ENCODE measurements around the gene VAV2.
"Not testable (repeated sequence)": the region's sequence is repeated elsewhere in the genome, so short reads cannot be mapped to it uniquely, and the experiment has no call there.

VAV2 gene

DNA sequence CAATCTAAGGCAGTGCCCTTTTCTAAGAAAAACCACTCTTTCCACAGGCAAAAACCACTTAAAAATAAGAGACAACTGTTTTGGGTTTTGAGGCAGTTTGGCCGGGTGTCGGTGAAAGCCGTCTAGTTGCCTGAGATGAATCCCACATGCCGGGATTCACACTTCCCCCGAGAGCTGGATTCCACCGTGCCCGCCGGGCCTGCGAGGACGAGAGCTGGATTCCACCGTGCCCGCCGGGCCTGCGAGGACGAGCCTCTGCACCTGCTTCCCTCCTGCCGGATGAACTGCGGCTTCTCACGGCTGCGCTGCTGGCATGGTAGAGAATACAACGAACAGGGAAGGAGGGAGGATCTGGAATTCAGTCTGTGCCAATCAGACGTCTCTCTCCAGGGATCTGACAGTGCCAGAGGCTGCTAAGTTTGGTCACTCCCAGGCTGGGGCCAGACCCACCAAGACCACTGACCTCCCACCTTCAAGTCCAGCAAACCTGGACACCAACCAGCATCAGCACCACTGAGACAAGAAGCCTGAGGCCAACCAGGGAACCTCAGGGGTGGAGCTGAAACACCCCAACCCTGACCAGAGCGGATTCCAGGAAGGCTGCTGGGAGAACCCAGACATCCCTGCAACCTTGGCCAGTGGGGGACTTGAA lies 23.0 kb downstream of the VAV2 start:
- DNase-seq: no peak

DNA sequence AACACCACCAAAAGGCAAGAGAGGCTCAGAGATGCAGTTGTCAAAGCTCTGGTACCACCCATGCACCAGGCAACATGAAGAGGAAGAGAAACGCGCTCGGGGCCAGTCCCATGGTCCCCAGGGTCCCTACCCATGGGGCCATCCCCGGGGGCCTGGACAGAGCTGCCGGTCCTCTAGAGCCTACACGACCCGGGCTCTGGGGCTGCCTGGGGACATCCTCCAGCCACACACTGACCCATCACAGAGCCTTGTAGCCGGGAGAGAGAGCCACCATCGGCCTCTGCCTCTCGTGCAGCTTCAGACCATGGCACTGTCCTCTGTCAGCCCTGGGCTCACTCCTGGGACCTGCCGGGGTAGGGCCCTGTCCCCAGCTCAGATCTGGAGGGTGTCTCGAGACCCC lies 23.7 kb downstream of the VAV2 start:
- no peak for DNase-seq

DNA sequence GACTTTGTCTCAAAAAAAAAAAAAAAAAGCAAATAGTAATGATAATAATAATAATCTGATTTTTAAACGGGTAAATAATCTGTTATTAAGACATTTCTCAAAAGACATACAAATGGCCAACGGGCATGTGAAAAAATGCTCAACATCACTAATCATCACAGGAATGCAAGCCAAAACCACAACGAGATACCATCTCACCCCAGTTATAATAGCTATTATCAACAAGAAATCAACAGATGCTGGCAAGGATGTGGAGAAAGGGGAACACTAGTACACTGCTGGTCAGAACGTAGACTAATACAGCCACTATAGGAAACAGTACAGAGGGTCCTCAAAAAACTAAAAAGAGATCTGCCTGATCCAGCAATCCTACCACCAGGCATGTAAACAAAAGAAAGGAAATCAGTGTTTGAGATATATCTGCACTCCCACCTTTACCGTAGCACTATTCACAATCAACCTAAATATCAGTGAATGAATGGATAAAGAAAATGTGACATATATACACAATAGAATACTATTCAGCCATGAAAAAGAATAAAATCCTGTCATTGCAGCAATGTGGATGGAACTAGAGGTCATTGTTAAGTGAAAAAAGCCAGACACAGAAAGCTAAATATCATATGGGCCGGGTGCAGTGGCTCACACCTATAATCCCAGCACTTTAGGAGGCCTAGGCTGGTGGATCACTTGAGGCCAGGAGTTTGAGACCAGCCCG lies 24.9 kb downstream of the VAV2 start:
- no peak for DNase-seq

DNA sequence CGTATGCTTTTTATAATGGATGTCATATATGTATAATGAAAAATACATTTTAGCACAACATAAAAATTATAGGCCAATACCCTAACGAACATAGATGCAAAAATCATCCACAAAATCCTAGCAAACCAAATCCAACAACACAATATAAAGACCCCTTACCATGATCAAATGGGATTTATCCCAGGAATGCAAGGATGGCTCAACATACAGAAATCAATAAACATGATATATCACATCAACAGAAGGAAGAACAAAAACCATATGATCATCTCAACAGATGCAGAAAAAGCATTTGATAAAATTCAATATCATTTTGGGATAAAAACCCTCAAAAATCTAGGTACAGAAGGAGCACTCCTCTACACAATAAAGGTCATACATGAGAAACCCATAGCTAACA lies 27.7 kb downstream of the VAV2 start:
- no peak for DNase-seq

DNA sequence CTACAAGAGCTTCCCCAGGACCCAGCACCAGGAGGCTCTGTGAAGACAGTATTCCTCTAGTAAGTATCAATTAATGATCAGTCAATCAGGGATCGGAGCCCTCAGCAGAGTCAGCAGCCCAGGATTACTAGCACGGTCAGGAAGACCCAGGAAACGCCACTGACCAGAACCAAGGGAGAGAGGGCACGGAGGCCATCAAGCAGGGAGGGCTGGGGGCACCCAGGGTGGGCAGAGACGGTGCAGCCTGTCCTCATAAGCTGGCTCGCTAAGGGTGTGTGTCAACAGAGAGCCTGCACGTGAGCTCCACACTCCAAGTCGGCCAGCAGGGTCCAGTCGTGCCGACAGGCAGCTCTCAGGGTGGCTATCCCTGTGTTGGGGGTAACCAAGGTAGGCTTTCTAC lies 29.0 kb downstream of the VAV2 start:
- no peak for DNase-seq

DNA sequence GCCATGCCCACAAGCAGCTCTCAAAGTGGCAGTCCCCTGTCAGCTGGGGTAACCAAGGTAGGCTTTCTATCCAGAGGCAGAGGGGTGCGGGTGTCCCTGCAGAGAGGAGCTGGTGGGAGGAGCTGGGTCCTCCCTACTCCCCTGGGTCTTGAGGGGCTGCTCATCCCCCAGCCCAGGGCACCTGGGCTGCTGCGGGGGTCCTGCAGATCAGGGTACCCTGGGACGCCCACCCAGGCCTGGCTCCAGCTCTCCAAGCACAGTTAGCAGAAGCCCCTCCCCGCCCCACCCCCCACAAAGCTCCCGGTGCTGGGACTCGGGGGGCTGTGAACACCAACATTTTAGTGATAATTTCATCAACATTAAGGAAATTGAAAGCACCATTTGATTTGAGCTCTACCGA lies 29.8 kb downstream of the VAV2 start:
- DNase-seq: no peak

DNA sequence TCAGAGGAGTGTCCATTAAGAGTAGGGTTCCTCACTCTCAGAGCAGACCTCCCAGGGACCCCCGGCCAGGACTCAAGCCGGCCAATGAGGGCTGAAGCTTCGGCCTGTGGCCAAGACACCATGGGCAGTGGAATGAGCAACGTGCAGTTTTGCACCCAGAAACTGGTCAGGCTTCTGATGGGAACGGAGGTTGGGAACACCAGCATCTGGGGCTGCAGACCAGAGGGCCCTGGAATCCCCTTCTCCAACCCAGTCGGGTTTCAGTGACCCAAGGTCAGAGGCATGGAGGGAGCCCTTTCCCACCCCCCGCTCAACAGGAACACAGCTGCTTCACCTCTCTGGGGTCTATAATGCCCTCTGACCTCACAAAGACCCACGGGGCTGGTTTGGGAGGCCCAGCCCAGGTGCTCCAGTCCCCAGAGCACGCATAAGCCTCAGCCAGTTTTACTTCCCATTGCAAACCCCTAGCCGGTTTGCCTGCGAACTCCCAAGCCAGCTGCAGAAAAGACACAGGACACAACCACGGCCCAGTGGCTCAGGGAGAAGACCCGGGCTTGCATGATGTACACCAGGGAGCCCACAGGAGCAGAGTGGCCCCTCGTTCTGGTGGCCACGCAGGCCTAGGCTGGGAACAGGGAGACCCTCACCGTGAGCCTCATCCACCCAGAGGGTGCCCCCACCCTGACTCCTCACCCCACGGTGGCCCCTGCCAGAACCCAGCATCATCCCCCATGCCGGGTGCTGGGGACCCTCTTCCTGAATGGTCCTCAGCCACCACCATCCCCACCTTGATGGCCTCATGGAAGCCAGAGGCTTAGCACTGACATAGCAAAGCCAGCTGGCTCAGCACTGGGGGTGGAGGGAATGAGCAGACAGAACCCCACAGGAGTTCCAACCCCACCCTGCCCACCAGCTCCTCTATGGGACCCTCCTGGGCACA lies 30.6 kb downstream of the VAV2 start:
- no peak for DNase-seq

DNA sequence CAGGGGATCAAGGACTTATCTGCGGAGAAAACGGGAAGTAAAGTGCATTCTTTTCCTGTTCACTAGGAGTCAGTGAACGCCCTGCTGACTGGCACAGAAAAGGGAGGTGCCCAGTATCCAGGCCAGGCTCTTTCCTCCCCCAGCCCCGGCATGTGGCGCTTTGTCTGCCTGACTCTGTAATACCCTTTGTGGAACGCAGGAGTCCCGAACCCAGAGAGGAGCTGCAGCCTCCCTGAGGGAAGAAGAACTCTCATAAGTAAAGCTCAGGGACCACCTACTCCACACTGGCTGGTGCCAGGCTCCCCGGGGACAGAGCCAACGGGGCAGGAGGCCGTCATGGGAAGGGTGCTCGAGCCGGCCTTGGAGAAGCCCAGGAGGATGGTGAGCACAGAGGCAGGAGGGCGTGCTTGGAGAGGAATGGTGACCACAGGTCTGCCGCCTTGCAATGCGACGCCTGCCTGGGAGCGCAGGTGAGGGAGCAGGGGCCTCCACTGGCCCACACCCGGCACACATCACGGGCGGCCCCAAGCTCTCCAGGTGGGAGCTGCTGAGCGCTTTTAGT lies 31.5 kb downstream of the VAV2 start:
- DNase-seq: no peak

DNA sequence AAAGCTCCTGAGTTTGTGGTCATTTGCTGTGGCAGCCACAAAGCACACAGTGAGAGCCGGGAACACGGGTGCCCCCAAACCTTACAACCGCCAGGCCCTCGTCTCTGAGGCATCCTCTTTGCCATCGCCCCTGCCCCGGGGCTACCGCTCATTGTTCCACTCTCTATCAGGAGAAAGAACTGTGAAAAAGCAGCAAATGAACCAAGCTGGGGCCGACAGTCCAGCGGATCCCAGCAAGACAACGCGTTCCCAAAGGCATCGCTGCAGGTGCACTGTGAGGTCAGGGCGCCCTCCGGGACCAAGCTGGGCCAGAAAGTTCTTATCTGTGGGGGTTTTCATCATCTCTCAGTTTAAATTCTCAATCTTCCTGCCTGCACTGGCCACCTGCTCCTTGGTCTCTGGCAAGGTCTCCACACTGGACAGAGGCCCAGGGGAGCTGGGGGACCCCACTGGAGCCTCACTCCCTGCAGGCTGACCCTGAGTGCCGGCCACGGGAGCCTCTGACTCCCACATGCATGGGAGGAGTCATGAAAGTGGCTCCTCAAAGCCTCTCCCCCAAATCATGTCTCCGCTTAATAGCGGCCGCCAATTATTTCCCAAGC lies 32.1 kb downstream of the VAV2 start:
- no peak for DNase-seq

DNA sequence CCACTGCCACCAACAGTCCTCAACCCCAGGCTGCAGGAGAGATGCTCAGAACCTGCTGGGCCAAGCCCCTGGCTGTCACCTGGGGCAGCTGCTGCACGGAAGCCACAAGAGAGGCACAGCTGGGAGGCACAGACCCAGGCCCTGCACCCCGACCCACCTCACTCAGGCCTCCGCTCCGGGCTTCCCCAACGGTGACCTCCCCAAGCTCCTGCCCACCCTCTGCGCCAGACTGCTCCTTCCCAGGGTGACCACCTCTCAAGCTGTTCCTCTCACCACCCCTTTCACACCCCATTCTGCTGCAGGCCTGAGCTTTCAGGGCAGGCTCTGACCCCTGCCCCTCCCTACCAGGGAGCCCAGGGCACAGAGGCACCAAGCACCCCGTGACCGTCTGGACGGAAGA lies 33.0 kb downstream of the VAV2 start:
- no peak for DNase-seq

DNA sequence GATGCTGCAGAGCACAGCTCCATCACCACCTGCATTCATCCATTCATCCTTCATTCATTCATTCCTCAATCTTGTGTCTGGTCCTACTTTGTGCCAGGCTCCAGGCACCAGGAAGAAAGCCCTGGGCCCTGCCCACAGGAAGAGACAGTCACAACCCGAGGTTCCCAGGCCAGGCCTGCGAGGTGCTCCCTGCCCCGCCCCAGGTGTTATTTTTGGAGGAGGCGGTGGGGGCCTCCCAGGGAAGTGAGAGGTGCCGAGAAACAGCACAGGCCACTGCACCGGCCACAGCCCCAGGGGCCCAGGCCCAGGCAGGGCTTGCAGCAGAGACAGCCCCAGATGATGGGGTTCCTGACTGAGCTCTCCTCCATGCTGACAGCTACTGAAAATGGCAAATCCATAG lies 33.4 kb downstream of the VAV2 start:
- DNase-seq: no peak

DNA sequence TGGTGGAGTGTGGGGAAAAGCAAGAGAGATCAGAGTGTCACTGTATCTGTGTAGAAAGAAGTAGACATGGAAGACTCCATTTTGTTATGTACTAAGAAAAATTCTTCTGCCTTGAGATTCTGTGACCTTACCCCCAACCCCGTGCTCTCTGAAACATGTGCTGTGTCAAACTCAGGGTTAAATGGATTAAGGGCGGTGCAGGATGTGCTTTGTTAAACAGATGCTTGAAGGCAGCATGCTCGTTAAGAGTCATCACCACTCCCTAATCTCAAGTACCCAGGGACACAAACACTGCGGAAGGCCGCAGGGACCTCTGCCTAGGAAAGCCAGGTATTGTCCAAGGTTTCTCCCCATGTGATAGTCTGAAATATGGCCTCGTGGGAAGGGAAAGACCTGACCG lies 34.4 kb downstream of the VAV2 start:
- not testable (repeated sequence) for DNase-seq

DNA sequence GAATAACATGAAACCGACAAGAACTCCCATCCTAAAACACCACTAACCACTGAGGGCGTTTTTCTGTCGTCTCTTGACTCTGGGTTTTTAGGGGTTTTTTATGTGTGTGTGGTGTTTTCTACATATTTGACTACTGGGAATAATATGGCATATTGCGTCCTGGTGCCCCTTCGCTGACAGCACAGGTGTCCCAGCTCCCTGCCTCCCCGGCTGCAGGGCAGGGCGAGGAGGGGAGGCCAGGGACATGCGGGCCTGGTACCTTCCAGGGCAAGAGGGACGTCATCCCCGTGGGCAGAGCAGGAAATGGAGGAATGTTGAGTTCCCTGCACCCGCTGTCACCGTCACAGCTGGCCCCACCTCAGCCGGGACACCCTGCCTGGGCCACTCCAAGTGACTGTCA lies 34.8 kb downstream of the VAV2 start:
- DNase-seq: no peak

DNA sequence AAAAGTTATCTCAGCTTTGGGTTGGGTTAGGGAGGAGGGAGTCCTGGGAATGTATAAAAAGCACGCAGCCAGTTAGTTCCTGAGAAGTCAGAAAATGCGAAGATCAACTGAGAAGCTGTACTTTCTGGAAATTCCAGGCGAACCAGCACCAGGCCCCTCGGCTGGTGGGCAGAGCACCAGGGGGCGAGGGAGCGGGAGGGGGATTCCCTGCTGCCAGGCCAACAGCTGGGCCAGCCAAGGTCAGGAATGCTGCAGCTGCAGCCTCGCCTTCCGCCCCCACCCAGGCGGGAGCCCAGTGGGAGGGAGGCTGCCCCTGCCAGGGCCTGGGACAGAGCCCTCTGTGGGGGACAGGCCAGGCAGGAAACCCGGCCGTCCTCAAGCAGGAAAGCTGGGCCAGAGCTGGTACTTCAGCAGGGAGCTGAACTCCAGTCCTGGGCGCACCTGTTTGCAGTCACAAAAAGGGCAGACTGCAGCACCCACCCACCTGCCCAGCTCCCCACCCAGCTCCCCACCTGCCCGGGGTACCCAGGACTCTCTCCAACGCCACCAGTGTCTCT lies 35.5 kb downstream of the VAV2 start:
- no peak for DNase-seq

DNA sequence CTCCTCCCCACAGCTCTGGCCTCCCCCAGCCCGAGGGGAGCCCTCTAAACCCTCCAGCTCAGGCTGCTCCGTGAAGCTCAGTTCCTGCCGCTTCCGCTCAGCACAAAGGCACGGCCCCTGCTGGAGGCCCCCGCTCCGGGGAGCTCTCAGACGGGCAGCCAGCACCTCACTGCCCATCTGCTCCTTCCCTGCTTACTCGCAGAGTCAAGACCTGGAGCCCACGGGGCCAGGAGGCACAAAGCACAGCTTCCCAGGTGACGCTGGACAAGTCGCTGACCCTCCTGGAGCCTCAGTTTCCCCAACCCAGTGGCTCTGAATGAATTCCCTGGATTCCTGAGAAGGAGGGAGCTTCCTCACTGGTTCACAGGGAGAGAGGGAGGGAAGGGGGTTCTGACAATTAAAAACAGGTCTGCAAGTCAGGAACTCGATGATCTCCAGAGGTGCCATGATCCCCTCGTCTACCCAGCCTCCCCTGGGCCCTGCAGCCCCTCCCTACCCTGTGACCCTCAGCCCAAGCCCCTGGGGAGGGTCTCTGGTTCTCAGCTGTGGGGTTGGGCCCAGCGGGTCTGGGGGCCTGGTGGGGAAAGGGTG lies 36.2 kb downstream of the VAV2 start:
- peak; percentile 25 for DNase-seq

DNA sequence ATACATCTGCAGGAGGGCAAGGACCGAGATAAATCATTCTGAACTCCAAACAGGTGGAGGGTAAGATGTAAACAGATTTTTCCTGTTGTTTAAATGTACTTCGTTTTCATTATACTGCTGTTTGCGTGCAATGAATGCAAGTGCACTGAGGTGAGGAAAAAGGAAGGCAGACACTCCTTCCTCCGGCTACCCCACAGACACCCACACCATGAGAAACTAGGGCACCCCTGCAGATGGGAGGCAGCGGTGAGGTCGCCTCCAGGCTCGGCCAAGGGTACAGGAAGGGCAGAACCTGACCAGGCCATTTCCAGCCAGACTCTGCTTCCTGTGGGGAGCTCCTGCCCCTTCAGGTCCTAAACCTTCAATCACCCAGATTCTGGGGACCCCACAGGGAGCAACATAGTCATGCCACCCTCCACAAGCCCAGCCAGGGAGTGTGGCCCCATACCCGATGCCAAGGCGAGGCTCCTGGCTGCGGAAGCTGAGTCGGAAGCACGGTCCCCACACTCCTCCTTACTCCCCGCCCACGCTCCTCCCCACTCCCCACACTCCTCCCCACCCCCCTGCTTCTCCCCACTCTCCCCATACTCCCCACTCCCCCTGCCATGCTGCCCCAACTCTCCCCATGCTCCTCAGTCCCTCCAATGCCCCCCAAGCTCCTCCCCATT lies 37.1 kb downstream of the VAV2 start:
- DNase-seq: no peak

DNA sequence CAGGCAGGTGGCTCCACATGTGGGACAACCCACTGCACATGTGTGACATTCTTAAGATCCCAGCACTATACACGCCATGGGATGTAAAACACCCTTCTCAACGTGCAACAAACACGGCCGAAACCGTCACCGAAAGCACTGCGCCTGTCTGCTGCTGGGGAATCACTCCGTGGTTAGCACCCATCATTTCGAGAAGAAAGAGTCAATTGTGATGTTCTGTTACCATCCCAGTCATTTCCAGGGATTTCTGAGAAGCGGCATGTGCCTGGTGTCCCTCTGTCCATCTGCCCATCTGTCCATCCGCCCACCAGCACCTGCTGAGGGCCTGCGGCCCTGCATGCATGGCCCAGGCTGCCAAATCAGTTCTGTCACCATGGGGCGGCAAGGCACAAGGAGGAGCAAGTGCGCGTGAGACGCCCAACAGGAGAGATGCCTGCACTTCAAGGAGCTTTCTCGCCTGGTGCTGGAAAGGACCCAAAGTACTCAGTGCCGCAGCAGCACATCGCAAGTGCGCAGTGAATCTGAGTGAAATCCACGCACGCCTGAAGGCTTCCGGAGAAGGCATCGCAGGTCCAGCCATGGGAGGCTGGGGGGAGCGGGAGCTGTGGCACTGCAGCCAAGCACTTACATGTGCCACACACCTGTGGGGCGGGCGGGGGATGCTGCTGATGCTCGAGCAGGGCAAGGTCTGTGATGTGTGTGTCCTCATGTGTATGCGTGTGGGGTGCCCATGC lies 38.0 kb downstream of the VAV2 start:
- no peak for DNase-seq

DNA sequence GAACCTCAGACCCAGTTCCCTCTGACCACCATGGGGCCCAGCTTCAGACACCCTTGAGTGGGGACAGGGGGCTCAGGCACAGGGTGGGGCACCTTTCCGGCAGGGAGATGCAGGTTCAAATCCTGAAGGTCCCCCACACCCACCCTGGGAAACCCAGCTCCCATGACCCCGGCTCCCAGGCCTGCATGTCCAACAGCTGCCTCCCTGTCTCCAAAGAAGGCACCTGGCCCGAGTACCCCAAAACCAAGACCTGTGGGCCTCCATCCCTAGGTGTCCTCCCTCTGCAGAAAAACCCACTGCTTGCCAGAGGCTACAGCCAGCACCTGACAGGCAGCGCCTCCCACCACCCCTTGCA lies 38.5 kb downstream of the VAV2 start:
- DNase-seq: no peak

DNA sequence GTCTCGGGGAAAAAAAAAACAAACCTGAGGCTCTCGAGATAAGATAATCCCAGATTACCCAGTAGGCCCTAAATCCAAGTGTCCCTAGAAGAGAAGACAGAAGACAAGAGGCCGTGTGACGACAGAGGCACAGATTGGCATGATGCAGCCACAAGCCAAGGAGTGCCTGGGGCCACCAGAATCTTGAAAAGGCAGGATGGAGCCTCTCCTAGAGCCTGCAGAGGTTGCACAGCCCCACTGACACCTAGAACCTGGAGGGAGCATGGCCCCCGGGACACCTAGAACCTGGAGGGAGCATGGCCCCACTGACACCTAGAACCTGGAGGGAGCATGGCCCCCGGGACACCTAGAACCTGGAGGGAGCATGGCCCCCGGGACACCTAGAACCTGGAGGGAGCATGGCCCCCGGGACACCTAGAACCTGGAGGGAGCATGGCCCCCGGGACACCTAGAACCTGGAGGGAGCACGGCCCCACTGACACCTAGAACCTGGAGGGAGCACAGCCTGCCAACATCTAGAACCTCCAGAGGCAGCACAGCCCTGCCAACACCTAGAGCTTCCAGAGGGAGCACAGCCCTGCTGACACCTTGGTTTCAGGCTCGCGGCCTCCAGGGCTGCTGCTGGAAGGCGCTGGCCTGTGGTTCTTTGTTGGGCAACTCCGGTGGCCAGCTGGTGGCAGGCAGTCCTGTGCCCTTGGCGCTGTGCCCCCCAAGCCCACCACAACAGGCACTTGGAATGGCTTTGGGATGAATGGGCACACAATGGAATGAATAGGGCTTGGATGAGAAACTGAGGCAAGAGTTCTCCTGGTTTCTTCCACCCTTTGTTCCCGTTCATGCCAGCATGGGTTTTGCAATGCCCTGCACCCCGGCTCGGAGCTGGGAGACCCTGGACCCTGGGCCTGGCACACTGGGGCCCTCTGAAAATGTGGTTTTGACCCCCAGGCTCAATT lies 39.2 kb downstream of the VAV2 start:
- no peak for DNase-seq

DNA sequence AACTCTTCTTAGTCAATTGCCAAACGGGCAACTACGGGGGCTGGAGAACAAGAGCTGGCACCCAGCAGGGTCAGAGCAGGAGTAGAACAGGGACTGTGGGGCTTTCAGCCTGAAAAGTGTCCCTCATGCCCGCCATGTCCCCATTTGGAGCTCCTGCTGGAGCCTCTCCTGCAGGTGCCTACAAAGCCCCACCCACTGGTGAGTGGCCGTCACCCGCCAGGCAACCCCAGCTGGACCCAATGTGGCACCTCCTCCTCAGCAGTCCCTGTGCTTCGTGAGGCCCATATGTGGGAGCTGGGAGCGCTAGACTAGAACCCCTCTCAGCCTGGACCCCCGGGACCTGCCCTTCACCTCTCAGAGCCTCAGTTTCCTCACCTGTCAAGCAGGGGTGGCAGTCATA lies 40.9 kb downstream of the VAV2 start:
- DNase-seq: no peak
